BLaER1 (cell line): ENCODE data around the gene ACYP2.
"Not testable (repeated sequence)": the region's sequence is repeated elsewhere in the genome, so short reads cannot be mapped to it uniquely, and the experiment has no call there.

Experiments used
- H3K27ac ChIP-seq: shearing (Covaris generic); formaldehyde crosslinking; 2 replicates; pipeline ENCODE4 v1.8.1; 2022
- H3K27me3 ChIP-seq: shearing (Covaris generic); formaldehyde crosslinking; 2 replicates; pipeline ENCODE4 v1.8.1; 2022
- H3K36me3 ChIP-seq: shearing (Covaris generic); formaldehyde crosslinking; 2 replicates; pipeline ENCODE4 v1.8.1; 2022
- H3K4me1 ChIP-seq: shearing (Covaris generic); formaldehyde crosslinking; 2 replicates; pipeline ENCODE4 v1.8.1; 2022
- H3K4me2 ChIP-seq: shearing (Covaris generic); formaldehyde crosslinking; 2 replicates; pipeline ENCODE4 v1.8.1; 2022
- H3K4me3 ChIP-seq: shearing (Covaris generic); formaldehyde crosslinking; 2 replicates; pipeline ENCODE4 v1.8.1; 2022
- H3K9ac ChIP-seq: shearing (Covaris generic); formaldehyde crosslinking; 2 replicates; pipeline ENCODE4 v1.8.1; 2022
- H3K9me3 ChIP-seq: shearing (Covaris generic); formaldehyde crosslinking; 2 replicates; pipeline ENCODE4 v1.8.1; 2022
- H4K20me1 ChIP-seq: shearing (Covaris generic); formaldehyde crosslinking; 2 replicates; pipeline ENCODE4 v1.8.1; 2022
- Cebpa-rat ChIP-seq: shearing (Covaris generic); IDR thresholded peaks from 2 replicates; pipeline ENCODE4 v1.8.1; 2022

The ACYP2 gene

GRCh38 chr2:54261537-54261936 lies 146.1 kb downstream of the ACYP2 start:
- Histone ChIP-seq H3K4me2 (no peak overlapping the region), H3K9me3 (peaks cover 10% of the 10 kb centered on the region)

GRCh38 chr2:54262015-54262765 lies 146.8 kb downstream of the ACYP2 start:
- no peak overlapping the region for H3K27ac ChIP-seq
- no peaks in the 10 kb centered on the region for H4K20me1 ChIP-seq
- no peak overlapping the region for H3K4me3 ChIP-seq
- no peak for TF ChIP-seq Cebpa-rat
- H3K4me1 ChIP-seq: no peaks in the 10 kb centered on the region
- H3K4me2 ChIP-seq: no peak overlapping the region
- peaks cover 10% of the 10 kb centered on the region for H3K9me3 ChIP-seq
- no peaks in the 10 kb centered on the region for H3K27me3 ChIP-seq
- no peaks in the 10 kb centered on the region for H3K36me3 ChIP-seq
- H3K9ac ChIP-seq: no peak overlapping the region

More at GRCh38 chr2:54261537-54261936, 146.1 kb downstream of the ACYP2 start:
- no peaks in the 10 kb centered on the region for H4K20me1 ChIP-seq
- no peak overlapping the region for H3K4me3 ChIP-seq
- no peaks in the 10 kb centered on the region for H3K27me3 ChIP-seq
- TF ChIP-seq Cebpa-rat: no peak
- no peaks in the 10 kb centered on the region for H3K36me3 ChIP-seq
- no peak overlapping the region for H3K27ac ChIP-seq
- H3K9ac ChIP-seq: no peak overlapping the region
- H3K4me1 ChIP-seq: no peaks in the 10 kb centered on the region

GRCh38 chr2:54265081-54265480 lies 149.7 kb downstream of the ACYP2 start:
- H3K27ac ChIP-seq, H3K27me3 ChIP-seq, H3K4me3 ChIP-seq, H3K9me3 ChIP-seq, H3K9ac ChIP-seq, H3K4me2 ChIP-seq, H4K20me1 ChIP-seq, H3K4me1 ChIP-seq, H3K36me3 ChIP-seq: not testable (repeated sequence)

GRCh38 chr2:54267577-54267976 lies 152.2 kb downstream of the ACYP2 start:
- Histone ChIP-seq H4K20me1 (no peaks in the 10 kb centered on the region), H3K9me3 (peaks cover 10% of the 10 kb centered on the region), H3K4me3 (no peak overlapping the region), H3K4me1 (no peaks in the 10 kb centered on the region), H3K36me3 (no peaks in the 10 kb centered on the region), H3K27me3 (no peaks in the 10 kb centered on the region), H3K4me2 (no peak overlapping the region), H3K27ac (no peak overlapping the region), H3K9ac (no peak overlapping the region)
- TF ChIP-seq Cebpa-rat: no peak

DNA sequence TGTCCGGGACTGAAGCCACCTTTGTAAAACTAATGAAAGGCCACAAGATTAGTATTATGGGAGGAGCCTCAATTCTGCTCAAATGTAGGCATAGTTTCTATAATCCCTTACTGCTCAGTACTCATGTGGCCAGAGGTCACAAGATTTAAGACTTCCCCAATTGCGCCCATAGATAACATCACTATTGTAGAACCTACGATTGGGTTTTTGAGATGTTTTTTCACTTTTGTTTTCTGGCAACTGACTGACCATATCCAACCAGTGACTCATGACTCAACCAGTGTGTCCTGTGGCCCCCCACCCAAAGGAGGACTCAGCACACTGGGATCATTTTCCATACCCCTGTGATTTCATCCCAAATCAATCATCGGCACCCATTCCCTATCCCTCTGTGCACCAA lies 155.8 kb downstream of the ACYP2 start:
- Histone ChIP-seq H3K27me3 (no peaks in the 10 kb centered on the region), H3K36me3 (no peaks in the 10 kb centered on the region), H3K9me3 (peaks cover 6% of the 10 kb centered on the region; the same call in 1 of the 2 replicates), H3K4me1 (no peaks in the 10 kb centered on the region), H3K9ac (no peak overlapping the region), H3K4me2 (no peak overlapping the region), H3K4me3 (no peak overlapping the region), H4K20me1 (no peaks in the 10 kb centered on the region), H3K27ac (no peak overlapping the region)
- TF ChIP-seq Cebpa-rat: no peak

DNA sequence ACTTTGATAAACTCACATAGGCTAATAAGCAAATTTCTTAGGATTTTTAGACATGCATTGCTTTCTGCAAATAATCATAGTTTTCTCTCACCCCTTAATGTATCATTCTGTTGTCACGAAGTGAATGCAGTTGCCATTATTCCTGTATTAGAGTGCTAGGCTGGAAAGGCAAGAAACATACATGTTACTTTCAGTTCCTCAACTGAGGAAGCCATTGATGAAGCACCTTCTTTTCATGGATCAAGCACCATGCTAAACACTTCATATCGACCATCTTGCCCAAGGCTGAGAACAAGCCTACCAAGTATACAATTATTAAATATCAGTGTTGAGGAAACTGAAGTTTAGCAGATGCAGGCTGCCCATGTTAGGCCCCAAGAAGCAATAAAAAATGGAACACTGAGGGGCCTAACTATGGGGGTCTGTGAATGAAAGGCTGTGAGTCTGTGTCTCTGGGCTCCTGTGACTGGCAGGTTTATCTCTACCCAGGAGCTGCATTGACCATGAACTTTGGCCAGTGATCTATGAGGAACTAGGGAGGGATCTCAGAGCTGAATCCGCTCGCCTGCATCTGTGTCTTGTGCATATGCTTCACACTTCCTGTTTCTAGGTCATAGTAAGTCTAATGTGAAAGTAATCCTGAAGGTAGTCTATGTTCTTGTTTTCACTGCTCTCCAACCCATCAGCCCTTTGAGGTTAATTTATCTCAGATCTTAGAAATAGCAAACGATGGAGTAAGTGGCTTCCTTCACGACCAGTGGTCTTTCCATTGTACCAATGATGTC lies 156.6 kb downstream of the ACYP2 start:
- Histone ChIP-seq H3K27me3 (no peaks in the 10 kb centered on the region), H4K20me1 (no peaks in the 10 kb centered on the region), H3K4me1 (no peaks in the 10 kb centered on the region), H3K27ac (no peak overlapping the region), H3K4me3 (no peak overlapping the region), H3K4me2 (no peak overlapping the region), H3K36me3 (no peaks in the 10 kb centered on the region), H3K9ac (no peak overlapping the region), H3K9me3 (peaks cover 6% of the 10 kb centered on the region; the same call in 1 of the 2 replicates)
- TF ChIP-seq Cebpa-rat: no peak

DNA sequence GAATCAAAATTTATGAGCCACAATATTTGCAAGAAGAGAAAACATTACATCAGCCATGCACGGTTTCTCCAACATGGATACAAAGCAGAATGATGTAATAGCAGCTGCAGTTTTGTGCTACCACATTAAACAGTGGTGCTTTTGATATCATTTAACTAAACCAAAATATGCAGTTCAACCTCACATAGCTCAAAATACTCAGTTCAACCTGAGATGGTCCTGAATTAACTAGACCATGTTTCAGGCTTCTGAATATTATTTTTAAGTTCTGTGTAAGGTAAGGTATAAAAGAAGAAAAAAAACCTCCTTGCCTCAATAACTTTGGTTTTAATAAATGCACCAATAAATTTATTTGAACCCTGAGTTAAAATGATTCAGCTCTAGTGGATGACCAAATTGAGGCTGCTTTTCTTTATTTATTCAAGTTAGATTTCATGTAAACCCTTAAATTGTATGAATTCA lies 159.4 kb downstream of the ACYP2 start:
- Histone ChIP-seq H3K27ac (no peak overlapping the region), H4K20me1 (no peaks in the 10 kb centered on the region), H3K36me3 (no peaks in the 10 kb centered on the region), H3K27me3 (no peaks in the 10 kb centered on the region), H3K9ac (no peak overlapping the region), H3K4me2 (no peak overlapping the region), H3K4me1 (no peaks in the 10 kb centered on the region), H3K4me3 (no peak overlapping the region), H3K9me3 (peaks cover 6% of the 10 kb centered on the region; the same call in 1 of the 2 replicates)
- TF ChIP-seq Cebpa-rat: no peak

- Histone ChIP-seq H3K9ac (no peak overlapping the region), H3K27ac (no peak overlapping the region)
Measured at GRCh38 chr2:54275541-54275940, 160.1 kb downstream of the ACYP2 start.

GRCh38 chr2:54279385-54279784 lies 164.0 kb downstream of the ACYP2 start:
- Histone ChIP-seq H3K27me3 (no peaks in the 10 kb centered on the region), H4K20me1 (no peaks in the 10 kb centered on the region), H3K27ac (no peak overlapping the region), H3K4me3 (no peak overlapping the region), H3K4me1 (no peaks in the 10 kb centered on the region), H3K9ac (no peak overlapping the region), H3K36me3 (no peaks in the 10 kb centered on the region), H3K9me3 (no peaks in the 10 kb centered on the region), H3K4me2 (no peak overlapping the region)
- TF ChIP-seq Cebpa-rat: no peak

More at GRCh38 chr2:54275541-54275940, 160.1 kb downstream of the ACYP2 start:
- no peak overlapping the region for H3K4me3 ChIP-seq
- no peaks in the 10 kb centered on the region for H4K20me1 ChIP-seq
- no peaks in the 10 kb centered on the region for H3K4me1 ChIP-seq
- no peak overlapping the region for H3K4me2 ChIP-seq
- no peaks in the 10 kb centered on the region for H3K27me3 ChIP-seq
- peaks cover 6% of the 10 kb centered on the region; the same call in 1 of the 2 replicates for H3K9me3 ChIP-seq
- no peaks in the 10 kb centered on the region for H3K36me3 ChIP-seq
- no peak for TF ChIP-seq Cebpa-rat

- H3K36me3 ChIP-seq: no peaks in the 10 kb centered on the region
- no peaks in the 10 kb centered on the region for H3K9me3 ChIP-seq
- no peak overlapping the region for H3K4me3 ChIP-seq
- H3K9ac ChIP-seq: no peak overlapping the region
- no peaks in the 10 kb centered on the region for H3K4me1 ChIP-seq
- H3K27ac ChIP-seq: no peak overlapping the region
- no peaks in the 10 kb centered on the region for H3K27me3 ChIP-seq
- no peak overlapping the region for H3K4me2 ChIP-seq
- TF ChIP-seq Cebpa-rat: no peak
- H4K20me1 ChIP-seq: no peaks in the 10 kb centered on the region
Measured at GRCh38 chr2:54284826-54285225, 169.4 kb downstream of the ACYP2 start.
